ENCODE data around the gene SLC13A5. TPM values are rescaled to one million over a fixed set of nuclear protein-coding genes. Genes with fewer than 3 reads are reported as not detected.

The SLC13A5 gene
- polyA plus RNA-seq, 3 donors, result not detected

GRCh38 chr17:6638046-6638908 is 74.9 kb downstream of the SLC13A5 start:
- Histone ChIP-seq H3K79me2 (ENCODE audit: insufficient read depth, low read length) (peaks cover 25% of the 10 kb centered on the region), H3K4me1 (ENCODE audit: control insufficient read depth in 1 of 2, insufficient read depth in 2 of 2, low read length in 2 of 2) (peaks cover 21 to 33% of the 10 kb centered on the region in 2 donors), H3K27me3 (ENCODE audit: control insufficient read depth in 2 of 2, insufficient read depth in 2 of 2, low read length in 2 of 2) (no peaks in the 10 kb centered on the region), H4K20me1 (ENCODE audit: insufficient read depth, low read length) (peaks cover 7% of the 10 kb centered on the region), H3K27ac (ENCODE audit: low read depth in 1 of 2, low read length in 2 of 2) (no peak overlapping the region), H3K9ac (ENCODE audit: insufficient read depth, low read length, poor library complexity, severe bottlenecking) (no peak overlapping the region), H3K4me2 (replicated peaks; ENCODE audit: extremely low read depth, low read length, poor library complexity, severe bottlenecking) (no peak overlapping the region), H2AFZ (ENCODE audit: insufficient read depth, low read depth, low read length, poor library complexity, severe bottlenecking) (no peak overlapping the region), H3K36me3 (replicated peaks in 1 of 2; ENCODE audit: control insufficient read depth in 1 of 2, insufficient read depth in 2 of 2, low read length in 2 of 2) (peaks cover 9 to 22% of the 10 kb centered on the region in 2 donors), H3K9me3 (replicated peaks in 1 of 2; ENCODE audit: control insufficient read depth in 1 of 2, insufficient read depth in 1 of 2, low read length in 2 of 2) (no peaks in the 10 kb centered on the region), H3K4me3 (replicated peaks in 1 of 3; ENCODE audit: low read depth in 2 of 3, low read length in 3 of 3) (no peak overlapping the region)
- TF ChIP-seq CTCF (IDR thresholded peaks at IDR 0.05), result no peak
- Mint-ChIP-seq H3K27ac (peak overlapping the region in 1 of 7 donors; percentile 12), H3K4me3 (no peak overlapping the region), H3K36me3 (peaks cover 21 to 34% of the 10 kb centered on the region in 2 donors), H3K4me1 (peaks cover 35% of the 10 kb centered on the region), H3K27me3 (ENCODE audit: low read depth in 3 of 3) (peaks cover 0 to 11% (median 3%) of the 10 kb centered on the region in 3 donors), H3K9me3 (no peaks in the 10 kb centered on the region)
- WGBS (ENCODE audit: insufficient coverage), result 41% methylated on average over 24 of the region's 24 CpGs
- DNase-seq, result no peak
- intact Hi-C loops (cut with micrococcal nuclease), result no loop called here

- Histone ChIP-seq H3K4me3 (replicated peaks in 1 of 3; ENCODE audit: low read depth in 2 of 3, low read length in 3 of 3) (no peak overlapping the region), H3K9me3 (replicated peaks in 1 of 2; ENCODE audit: control insufficient read depth in 1 of 2, insufficient read depth in 1 of 2, low read length in 2 of 2) (no peaks in the 10 kb centered on the region), H3K27me3 (ENCODE audit: control insufficient read depth in 2 of 2, insufficient read depth in 2 of 2, low read length in 2 of 2) (no peaks in the 10 kb centered on the region), H3K79me2 (ENCODE audit: insufficient read depth, low read length) (peaks cover 23% of the 10 kb centered on the region), H3K27ac (ENCODE audit: low read depth in 1 of 2, low read length in 2 of 2) (no peak overlapping the region), H3K4me2 (replicated peaks; ENCODE audit: extremely low read depth, low read length, poor library complexity, severe bottlenecking) (no peak overlapping the region), H4K20me1 (ENCODE audit: insufficient read depth, low read length) (peaks cover 6% of the 10 kb centered on the region), H3K9ac (ENCODE audit: insufficient read depth, low read length, poor library complexity, severe bottlenecking) (no peak overlapping the region), H3K36me3 (replicated peaks in 1 of 2; ENCODE audit: control insufficient read depth in 1 of 2, insufficient read depth in 2 of 2, low read length in 2 of 2) (peaks cover 11 to 22% of the 10 kb centered on the region in 2 donors), H2AFZ (ENCODE audit: insufficient read depth, low read depth, low read length, poor library complexity, severe bottlenecking) (no peak overlapping the region), H3K4me1 (ENCODE audit: control insufficient read depth in 1 of 2, insufficient read depth in 2 of 2, low read length in 2 of 2) (peaks cover 21 to 33% of the 10 kb centered on the region in 2 donors)
- Mint-ChIP-seq H3K4me1 (peaks cover 33% of the 10 kb centered on the region), H3K36me3 (peaks cover 23 to 36% of the 10 kb centered on the region in 2 donors), H3K4me3 (no peak overlapping the region), H3K27ac (no peak overlapping the region), H3K9me3 (no peaks in the 10 kb centered on the region), H3K27me3 (ENCODE audit: low read depth in 3 of 3) (peaks cover 0 to 11% (median 3%) of the 10 kb centered on the region in 3 donors)
- WGBS (ENCODE audit: insufficient coverage), result 93% methylated on average over 6 of the region's 6 CpGs
- intact Hi-C loops (cut with micrococcal nuclease), result no loop called here
- no peak for TF ChIP-seq CTCF (IDR thresholded peaks at IDR 0.05)
- no peak for DNase-seq
Measured at GRCh38 chr17:6637458-6637840, 75.7 kb downstream of the SLC13A5 start.
